ENCODE results near the gene OBSCN. TPM values are rescaled to one million over a fixed set of nuclear protein-coding genes. Genes with fewer than 3 reads are reported as not detected.

Gene OBSCN
- total and polyA plus RNA-seq, 2 of the 13 experiments (the other 11 are each of a cell fraction or from before 2014, with no cell fraction given), result 0.20 TPM

DNA sequence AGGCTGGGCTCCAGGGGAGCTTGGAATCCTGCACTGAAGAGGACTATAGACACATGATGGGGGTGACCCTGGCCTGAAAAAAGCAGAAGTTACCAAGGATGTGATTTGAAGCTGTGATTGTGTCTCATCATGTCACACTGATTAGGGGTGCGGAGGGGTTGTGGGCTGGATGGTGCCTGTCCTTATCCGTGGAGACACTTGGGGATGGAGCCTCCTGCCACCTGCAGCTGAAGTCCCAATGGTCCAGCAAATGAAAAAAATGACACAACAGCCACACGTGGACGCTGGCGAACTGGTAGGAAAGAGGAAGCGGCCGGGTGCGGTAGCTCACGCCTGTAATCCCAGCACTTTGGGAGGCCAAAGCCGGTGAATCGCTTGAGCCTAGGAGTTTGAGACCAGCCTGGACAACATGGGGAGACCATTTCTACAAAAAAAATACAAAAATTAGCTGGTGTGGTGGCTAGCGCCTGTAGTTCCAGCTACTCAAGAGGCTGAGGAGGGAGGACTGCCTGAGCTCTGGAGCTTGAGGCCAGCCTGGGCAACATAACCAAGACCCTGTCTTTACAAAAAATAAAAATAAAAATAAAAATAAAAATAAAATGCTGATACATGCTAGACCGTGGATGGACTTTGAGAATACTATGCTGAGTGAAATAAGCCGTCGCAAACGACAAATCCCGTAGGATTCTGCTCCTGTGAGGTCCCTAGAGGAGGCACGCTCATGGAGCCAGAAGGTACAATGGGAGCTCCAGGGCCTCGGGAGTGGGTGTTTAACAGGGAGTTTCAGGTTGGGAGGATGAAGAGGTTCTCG, 43.1 kb upstream of the OBSCN start:
- Histone ChIP-seq H3K36me3 (replicated peaks in 1 of 2; ENCODE audit: control insufficient read depth in 1 of 2, insufficient read depth in 2 of 2, low read length in 2 of 2) (no peaks in the 10 kb centered on the region), H3K27me3 (ENCODE audit: control insufficient read depth in 1 of 2, insufficient read depth in 2 of 2, low read length in 2 of 2) (no peaks in the 10 kb centered on the region; a peak in 1 of 5 replicates), H3K9me3 (ENCODE audit: low read length) (no peaks in the 10 kb centered on the region), H3K27ac (ENCODE audit: extremely low read length, insufficient read depth, low read length) (peak overlapping the region; percentile 67), H4K20me1 (ENCODE audit: insufficient read depth, low read length) (no peaks in the 10 kb centered on the region), H3K4me1 (ENCODE audit: insufficient read depth, low read length) (peaks cover 58% of the 10 kb centered on the region), H3K4me2 (ENCODE audit: low read depth, low read length) (peak overlapping the region; percentile 99), H2AFZ (ENCODE audit: low read length) (no peak overlapping the region), H3K9ac (ENCODE audit: insufficient read depth, low read depth, low read length) (peak overlapping the region; percentile 85), H3K79me2 (ENCODE audit: insufficient read depth, low read length) (peaks cover 5% of the 10 kb centered on the region), H3K4me3 (replicated peaks in 1 of 3; ENCODE audit: insufficient read depth in 1 of 3, low read depth in 2 of 3, low read length in 3 of 3) (peak overlapping the region; percentile 51 to 88 (median 84); a peak in 5 of 6 replicates)
- DNase-seq (ENCODE audit: low spot score) (no peak), FAIRE-seq (no peak), ATAC-seq (peak; percentile 3)
- in situ Hi-C loops (cut with HindIII; ENCODE audit: extremely low pct_ligation_motif_present, low pct_unique_long_range_greater_than_20kb) (no loop called here), intact Hi-C loops (cut with micrococcal nuclease; ENCODE audit: unreplicated experiment) (no loop called here)
- TSS peak; percentile 88 for BruUV-seq (replicated peaks)
- WGBS (ENCODE audit: low lambda C conversion rate), result 50% methylated on average over 20 of the region's 20 CpGs
- CTCF ChIA-PET (ENCODE audit: low intra/inter-chr PET ratio, low total read pairs), result interaction anchor here (1.1 to 1.6 kb wide), 2 partner anchors 25 to 34 kb away, joined by 3 to 7 read pairs; partner anchors contain the start of gene GUK1
- POLR2A ChIA-PET, result interaction anchor here (0.6 to 3.3 kb wide), 22 partner anchors 8 to 336 kb away, joined by 3 to 72 read pairs (median 6); partner anchors contain the start of genes ARF1, GJC2, GUK1 and MRPL55
- TF ChIP-seq PRPF4 (IDR thresholded peaks at IDR 0.05; ENCODE audit: low read depth, low read length, poor library complexity, severe bottlenecking) (no peak), ZSCAN25 (CRISPR knock-in tag; IDR thresholded peaks at IDR 0.05) (no peak), ZNF225 (CRISPR knock-in tag; IDR thresholded peaks at IDR 0.05) (no peak), ZNF331 (CRISPR knock-in tag; IDR thresholded peaks at IDR 0.05) (no peak), ZBTB7A (CRISPR knock-in tag; IDR thresholded peaks at IDR 0.05) (no peak), MXD4 (CRISPR knock-in tag; IDR thresholded peaks at IDR 0.05) (0 out of 2 replicates have a peak, but pooled peaks have one; percentile 31), ZBTB38 (CRISPR knock-in tag; IDR thresholded peaks at IDR 0.05) (peak; percentile 84), NONO (IDR thresholded peaks at IDR 0.05) (no peak), NONO (CRISPR knock-in tag; conservative IDR thresholded peaks at IDR 0.05) (0 out of 2 replicates have a peak, but pooled peaks have one; percentile 20), ZNF136 (CRISPR knock-in tag; IDR thresholded peaks at IDR 0.05; ENCODE audit: low read depth) (0 out of 2 replicates have a peak, but pooled peaks have one; percentile 24), MAZ (IDR thresholded peaks at IDR 0.05; ENCODE audit: borderline replicate concordance, low read depth, low read length) (no peak), MAZ (CRISPR knock-in tag; IDR thresholded peaks at IDR 0.05; ENCODE audit: low read depth) (no peak), KLF15 (CRISPR knock-in tag; IDR thresholded peaks at IDR 0.05; ENCODE audit: borderline replicate concordance) (no peak)
- TF ChIP-seq, protein P1, sequence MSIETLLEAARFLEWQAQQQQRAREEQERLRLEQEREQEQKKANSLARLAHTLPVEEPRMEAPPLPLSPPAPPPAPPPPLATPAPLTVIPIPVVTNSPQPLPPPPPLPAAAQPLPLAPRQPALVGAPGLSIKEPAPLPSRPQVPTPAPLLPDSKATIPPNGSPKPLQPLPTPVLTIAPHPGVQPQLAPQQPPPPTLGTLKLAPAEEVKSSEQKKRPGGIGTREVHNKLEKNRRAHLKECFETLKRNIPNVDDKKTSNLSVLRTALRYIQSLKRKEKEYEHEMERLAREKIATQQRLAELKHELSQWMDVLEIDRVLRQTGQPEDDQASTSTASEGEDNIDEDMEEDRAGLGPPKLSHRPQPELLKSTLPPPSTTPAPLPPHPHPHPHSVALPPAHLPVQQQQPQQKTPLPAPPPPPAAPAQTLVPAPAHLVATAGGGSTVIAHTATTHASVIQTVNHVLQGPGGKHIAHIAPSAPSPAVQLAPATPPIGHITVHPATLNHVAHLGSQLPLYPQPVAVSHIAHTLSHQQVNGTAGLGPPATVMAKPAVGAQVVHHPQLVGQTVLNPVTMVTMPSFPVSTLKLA (IDR thresholded peaks at IDR 0.05), result no peak
- TF ChIP-seq, protein P2, sequence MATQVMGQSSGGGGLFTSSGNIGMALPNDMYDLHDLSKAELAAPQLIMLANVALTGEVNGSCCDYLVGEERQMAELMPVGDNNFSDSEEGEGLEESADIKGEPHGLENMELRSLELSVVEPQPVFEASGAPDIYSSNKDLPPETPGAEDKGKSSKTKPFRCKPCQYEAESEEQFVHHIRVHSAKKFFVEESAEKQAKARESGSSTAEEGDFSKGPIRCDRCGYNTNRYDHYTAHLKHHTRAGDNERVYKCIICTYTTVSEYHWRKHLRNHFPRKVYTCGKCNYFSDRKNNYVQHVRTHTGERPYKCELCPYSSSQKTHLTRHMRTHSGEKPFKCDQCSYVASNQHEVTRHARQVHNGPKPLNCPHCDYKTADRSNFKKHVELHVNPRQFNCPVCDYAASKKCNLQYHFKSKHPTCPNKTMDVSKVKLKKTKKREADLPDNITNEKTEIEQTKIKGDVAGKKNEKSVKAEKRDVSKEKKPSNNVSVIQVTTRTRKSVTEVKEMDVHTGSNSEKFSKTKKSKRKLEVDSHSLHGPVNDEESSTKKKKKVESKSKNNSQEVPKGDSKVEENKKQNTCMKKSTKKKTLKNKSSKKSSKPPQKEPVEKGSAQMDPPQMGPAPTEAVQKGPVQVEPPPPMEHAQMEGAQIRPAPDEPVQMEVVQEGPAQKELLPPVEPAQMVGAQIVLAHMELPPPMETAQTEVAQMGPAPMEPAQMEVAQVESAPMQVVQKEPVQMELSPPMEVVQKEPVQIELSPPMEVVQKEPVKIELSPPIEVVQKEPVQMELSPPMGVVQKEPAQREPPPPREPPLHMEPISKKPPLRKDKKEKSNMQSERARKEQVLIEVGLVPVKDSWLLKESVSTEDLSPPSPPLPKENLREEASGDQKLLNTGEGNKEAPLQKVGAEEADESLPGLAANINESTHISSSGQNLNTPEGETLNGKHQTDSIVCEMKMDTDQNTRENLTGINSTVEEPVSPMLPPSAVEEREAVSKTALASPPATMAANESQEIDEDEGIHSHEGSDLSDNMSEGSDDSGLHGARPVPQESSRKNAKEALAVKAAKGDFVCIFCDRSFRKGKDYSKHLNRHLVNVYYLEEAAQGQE (IDR thresholded peaks at IDR 0.05; ENCODE audit: borderline replicate concordance in 1 of 2, low read depth in 1 of 2, low read length in 2 of 2), result no peak
- TF ChIP-seq, protein P3, sequence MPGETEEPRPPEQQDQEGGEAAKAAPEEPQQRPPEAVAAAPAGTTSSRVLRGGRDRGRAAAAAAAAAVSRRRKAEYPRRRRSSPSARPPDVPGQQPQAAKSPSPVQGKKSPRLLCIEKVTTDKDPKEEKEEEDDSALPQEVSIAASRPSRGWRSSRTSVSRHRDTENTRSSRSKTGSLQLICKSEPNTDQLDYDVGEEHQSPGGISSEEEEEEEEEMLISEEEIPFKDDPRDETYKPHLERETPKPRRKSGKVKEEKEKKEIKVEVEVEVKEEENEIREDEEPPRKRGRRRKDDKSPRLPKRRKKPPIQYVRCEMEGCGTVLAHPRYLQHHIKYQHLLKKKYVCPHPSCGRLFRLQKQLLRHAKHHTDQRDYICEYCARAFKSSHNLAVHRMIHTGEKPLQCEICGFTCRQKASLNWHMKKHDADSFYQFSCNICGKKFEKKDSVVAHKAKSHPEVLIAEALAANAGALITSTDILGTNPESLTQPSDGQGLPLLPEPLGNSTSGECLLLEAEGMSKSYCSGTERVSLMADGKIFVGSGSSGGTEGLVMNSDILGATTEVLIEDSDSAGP (CRISPR knock-in tag; IDR thresholded peaks at IDR 0.05; ENCODE audit: borderline replicate concordance), result no peak
